HepG2 (cell line): ENCODE data around the gene TSKU. TPM values are rescaled to one million over a fixed set of nuclear protein-coding genes. Genes with fewer than 3 reads are reported as not detected.

Experiments used
- BRD4 ChIP-seq: sonication (generic); formaldehyde crosslinking; IDR thresholded peaks from 2 replicates; pipeline ENCODE4 v1.4.0; 2020; ENCODE audit warnings: missing genetic modification reagents
- HIC2 ChIP-seq: sonication (generic); formaldehyde crosslinking; IDR thresholded peaks from 2 replicates; pipeline ENCODE4 v1.9.0; 2022; ENCODE audit warnings: low read depth, missing genetic modification reagents
- HNF4A ChIP-seq: sonication (generic); formaldehyde crosslinking; IDR thresholded peaks from 2 replicates; pipeline ENCODE4 v1.4.0; 2020; ENCODE audit warnings: missing genetic modification reagents
- HNF4G ChIP-seq, 2 experiments: sonication (generic) in 1 of 2; formaldehyde crosslinking in 1 of 2; IDR thresholded peaks; 2 replicates each; pipeline versions ENCODE4 v1.4.0 to v1.6.1; 2011 to 2020; ENCODE audit warnings: borderline replicate concordance in 2 of 2, low read depth in 2 of 2, mild to moderate bottlenecking in 2 of 2, low read length in 1 of 2, missing genetic modification reagents in 1 of 2, moderate library complexity in 1 of 2
- NFE2 ChIP-seq: sonication (generic); formaldehyde crosslinking; IDR thresholded peaks from 2 replicates; pipeline ENCODE4 v1.4.0; 2020; ENCODE audit warnings: missing genetic modification reagents
- PAWR ChIP-seq: sonication (generic); formaldehyde crosslinking; IDR thresholded peaks from 2 replicates; pipeline ENCODE4 v1.4.0; 2020; ENCODE audit warnings: missing genetic modification reagents, mild to moderate bottlenecking, borderline replicate concordance
- SALL2 ChIP-seq: sonication (generic); formaldehyde crosslinking; IDR thresholded peaks from 2 replicates; pipeline ENCODE4 v1.8.1; 2023; ENCODE audit warnings: mild to moderate bottlenecking, missing genetic modification reagents, inconsistent platforms
- SPEN ChIP-seq: sonication (generic); formaldehyde crosslinking; IDR thresholded peaks from 2 replicates; pipeline ENCODE4 v1.5.1; 2020; ENCODE audit warnings: low read depth, mild to moderate bottlenecking, missing genetic modification reagents
- TBX3 ChIP-seq: fragments of 450-650 bp; IDR thresholded peaks from 2 replicates; pipeline ENCODE4 v1.6.1; 2017; ENCODE audit warnings: antibody characterized with exemption, mild to moderate bottlenecking, inconsistent platforms, borderline replicate concordance
- TCF12 ChIP-seq, 2 experiments: fragments of 450-650 bp in 1 of 2; sonication (generic) in 1 of 2; formaldehyde crosslinking in 1 of 2; IDR thresholded peaks; 2 replicates each; pipeline versions ENCODE4 v1.6.1 to v1.8.0; 2017 to 2022; ENCODE audit warnings: antibody characterized with exemption in 1 of 2, mild to moderate bottlenecking in 1 of 2, missing genetic modification reagents in 1 of 2, moderate library complexity in 1 of 2
- ZBTB46 ChIP-seq: sonication (generic); formaldehyde crosslinking; IDR thresholded peaks from 2 replicates; pipeline ENCODE4 v1.4.0; 2020; ENCODE audit warnings: mild to moderate bottlenecking, missing genetic modification reagents, borderline replicate concordance
- ZHX2 ChIP-seq, 2 experiments: sonication (generic) in 1 of 2; formaldehyde crosslinking in 1 of 2; IDR thresholded peaks; 2 replicates each; pipeline versions ENCODE4 v1.6.1 to v1.9.0; 2014 to 2022; ENCODE audit warnings: antibody characterized with exemption in 1 of 2, borderline replicate concordance in 1 of 2, inconsistent platforms in 1 of 2, low read depth in 1 of 2, missing genetic modification reagents in 1 of 2
- ZNF280D ChIP-seq: sonication (generic); formaldehyde crosslinking; IDR thresholded peaks from 2 replicates; pipeline ENCODE4 v1.5.1; 2020; ENCODE audit warnings: mild to moderate bottlenecking, missing genetic modification reagents
- ZNF746 ChIP-seq: sonication (generic); formaldehyde crosslinking; IDR thresholded peaks from 2 replicates; pipeline ENCODE4 v1.8.0; 2022; ENCODE audit warnings: mild to moderate bottlenecking, missing genetic modification reagents
- ZNF749 ChIP-seq: sonication (generic); formaldehyde crosslinking; IDR thresholded peaks from 2 replicates; pipeline ENCODE4 v1.8.0; 2022; ENCODE audit warnings: mild to moderate bottlenecking, missing genetic modification reagents, moderate library complexity, borderline replicate concordance
- polyA plus RNA-seq, 8 experiments: library from polyadenylated mRNA; depleted of rRNA in 3 of 8; stranded (reverse) in 7 of 8; unstranded in 1 of 8; fragments of >200 nt; fragmentation: Illumina TruSeq in 4 of 8; extraction: Trizol in 4 of 8; gene quantifications; 2 replicates each; pipeline versions ENCODE4 v1.2.1 to v1.2.3, GENCODE V29; 2011 to 2016; ENCODE audit warnings: low read depth in 4 of 8, missing spikeins in 1 of 8, mixed read lengths in 1 of 8; ENCODE audit not compliant: insufficient read depth in 1 of 8
- total RNA-seq, 5 experiments: library from RNA; depleted of rRNA; stranded (reverse); fragments of >200 nt; fragmentation: Illumina TruSeq; extraction: Trizol; gene quantifications; 2 replicates each; pipeline ENCODE4 v1.2.3, GENCODE V29; 2016; ENCODE audit warnings: low read depth in 1 of 5

TSKU gene
- total and polyA plus RNA-seq, 2 of the 13 experiments (the other 11 are each of a cell fraction or from before 2014, with no cell fraction given), result 20.3 to 21.4 TPM

GRCh38 chr11:76825726-76826396 is 42.7 kb downstream of the TSKU start (continued):
- no peak for TF ChIP-seq ZNF280D (CRISPR knock-in tag)
- no peak for TF ChIP-seq ZNF746 (CRISPR knock-in tag)
- no peak for TF ChIP-seq HNF4G (IDR thresholded peaks at IDR 0.05; ENCODE audit: borderline replicate concordance, low read depth, low read length)
- TF ChIP-seq HNF4G (CRISPR knock-in tag; IDR thresholded peaks at IDR 0.05; ENCODE audit: borderline replicate concordance, low read depth), result no peak
- no peak for TF ChIP-seq TBX3
- no peak for TF ChIP-seq SPEN
- no peak for TF ChIP-seq ZBTB46 (CRISPR knock-in tag)
- no peak for TF ChIP-seq ZNF749 (CRISPR knock-in tag)
- TF ChIP-seq BRD4 (CRISPR knock-in tag), result no peak
- no peak for TF ChIP-seq TCF12 (IDR thresholded peaks at IDR 0.05)
- no peak for TF ChIP-seq TCF12 (CRISPR knock-in tag; IDR thresholded peaks at IDR 0.05)
- no peak for TF ChIP-seq HNF4A (CRISPR knock-in tag)
- TF ChIP-seq SALL2 (CRISPR knock-in tag), result no peak
- TF ChIP-seq HIC2 (CRISPR knock-in tag), result no peak
- no peak for TF ChIP-seq NFE2
- no peak for TF ChIP-seq PAWR (CRISPR knock-in tag)
- no peak for TF ChIP-seq ZHX2 (IDR thresholded peaks at IDR 0.05; ENCODE audit: low read depth)
- no peak for TF ChIP-seq ZHX2 (CRISPR knock-in tag; IDR thresholded peaks at IDR 0.05; ENCODE audit: borderline replicate concordance)
